GM10266 (cell line): ENCODE measurements around the gene CBFA2T3.

Experiments
- DNase-seq: peaks from one replicate; pipeline ENCODE4 v3.0.0; 2012; ENCODE audit errors: extremely low spot score
- TF ChIP-seq, protein P1 (sequence below): IDR thresholded peaks from 2 replicates; pipeline ENCODE4 v1.5.1; 2012; ENCODE audit warnings: mild to moderate bottlenecking, low read depth; ENCODE audit not compliant: control insufficient read depth, insufficient read depth; ENCODE audit errors: missing control alignments

CBFA2T3 gene

GRCh38 chr16:88977018-88977811 is at the start of gene CBFA2T3:
Gene CBFA2T3 (minus strand): TSS chr16:88977207. CDS start chr16:88976807, 400 bp downstream.
- no peak for DNase-seq
- TF ChIP-seq, protein P1, sequence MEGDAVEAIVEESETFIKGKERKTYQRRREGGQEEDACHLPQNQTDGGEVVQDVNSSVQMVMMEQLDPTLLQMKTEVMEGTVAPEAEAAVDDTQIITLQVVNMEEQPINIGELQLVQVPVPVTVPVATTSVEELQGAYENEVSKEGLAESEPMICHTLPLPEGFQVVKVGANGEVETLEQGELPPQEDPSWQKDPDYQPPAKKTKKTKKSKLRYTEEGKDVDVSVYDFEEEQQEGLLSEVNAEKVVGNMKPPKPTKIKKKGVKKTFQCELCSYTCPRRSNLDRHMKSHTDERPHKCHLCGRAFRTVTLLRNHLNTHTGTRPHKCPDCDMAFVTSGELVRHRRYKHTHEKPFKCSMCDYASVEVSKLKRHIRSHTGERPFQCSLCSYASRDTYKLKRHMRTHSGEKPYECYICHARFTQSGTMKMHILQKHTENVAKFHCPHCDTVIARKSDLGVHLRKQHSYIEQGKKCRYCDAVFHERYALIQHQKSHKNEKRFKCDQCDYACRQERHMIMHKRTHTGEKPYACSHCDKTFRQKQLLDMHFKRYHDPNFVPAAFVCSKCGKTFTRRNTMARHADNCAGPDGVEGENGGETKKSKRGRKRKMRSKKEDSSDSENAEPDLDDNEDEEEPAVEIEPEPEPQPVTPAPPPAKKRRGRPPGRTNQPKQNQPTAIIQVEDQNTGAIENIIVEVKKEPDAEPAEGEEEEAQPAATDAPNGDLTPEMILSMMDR, result no peak

- TF ChIP-seq, protein P1, result no peak
- DNase-seq, result no peak
Observed at GRCh38 chr16:89026121-89026612, 49.2 kb upstream of the CBFA2T3 start.

GRCh38 chr16:89025636-89026035 is 48.6 kb upstream of the CBFA2T3 start:
- TF ChIP-seq, protein P1, result no peak
- no peak for DNase-seq

DNA sequence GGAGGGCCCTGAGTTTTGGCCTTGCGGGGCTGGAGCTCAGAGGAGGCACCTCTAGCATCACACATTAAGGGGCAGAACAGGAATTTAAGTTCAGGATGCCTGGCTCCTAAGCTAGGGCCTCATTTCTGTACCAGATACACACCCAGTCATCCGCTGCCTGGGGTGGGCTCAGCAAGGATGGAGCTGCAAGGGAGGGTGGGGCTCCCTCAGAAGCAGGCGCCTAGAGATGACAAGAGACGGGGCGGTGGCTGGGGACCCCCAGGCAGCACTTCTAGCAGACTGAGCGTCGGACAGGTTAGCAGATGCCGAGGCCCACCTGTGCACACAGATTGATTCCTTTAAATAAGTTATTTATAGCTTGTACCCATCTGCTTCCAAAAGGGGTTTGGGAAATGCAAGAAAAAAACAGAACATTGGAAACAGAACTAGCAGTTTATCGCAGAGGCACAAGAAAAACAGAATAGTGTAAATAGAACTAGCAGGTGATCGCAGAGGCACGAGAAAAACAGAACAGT is 47.6 kb upstream of the CBFA2T3 start:
- no peak for DNase-seq
- TF ChIP-seq, protein P1, result no peak

- TF ChIP-seq, protein P1, result no peak
- no peak for DNase-seq
Observed at GRCh38 chr16:89023621-89024511, 46.9 kb upstream of the CBFA2T3 start.

- TF ChIP-seq, protein P1, result no peak
Observed at GRCh38 chr16:89023151-89023551, 46.1 kb upstream of the CBFA2T3 start.

More at GRCh38 chr16:89023151-89023551, 46.1 kb upstream of the CBFA2T3 start:
- DNase-seq, result no peak
